ENCODE measurements around the gene KMT2A. TPM values are rescaled to one million over a fixed set of nuclear protein-coding genes. Genes with fewer than 3 reads are reported as not detected.
"Not testable (repeated sequence)": the region's sequence is repeated elsewhere in the genome, so short reads cannot be mapped to it uniquely, and the experiment has no call there.

The KMT2A gene
- total RNA-seq, 1 experiment from 2014 or later: 54.8 TPM

DNA sequence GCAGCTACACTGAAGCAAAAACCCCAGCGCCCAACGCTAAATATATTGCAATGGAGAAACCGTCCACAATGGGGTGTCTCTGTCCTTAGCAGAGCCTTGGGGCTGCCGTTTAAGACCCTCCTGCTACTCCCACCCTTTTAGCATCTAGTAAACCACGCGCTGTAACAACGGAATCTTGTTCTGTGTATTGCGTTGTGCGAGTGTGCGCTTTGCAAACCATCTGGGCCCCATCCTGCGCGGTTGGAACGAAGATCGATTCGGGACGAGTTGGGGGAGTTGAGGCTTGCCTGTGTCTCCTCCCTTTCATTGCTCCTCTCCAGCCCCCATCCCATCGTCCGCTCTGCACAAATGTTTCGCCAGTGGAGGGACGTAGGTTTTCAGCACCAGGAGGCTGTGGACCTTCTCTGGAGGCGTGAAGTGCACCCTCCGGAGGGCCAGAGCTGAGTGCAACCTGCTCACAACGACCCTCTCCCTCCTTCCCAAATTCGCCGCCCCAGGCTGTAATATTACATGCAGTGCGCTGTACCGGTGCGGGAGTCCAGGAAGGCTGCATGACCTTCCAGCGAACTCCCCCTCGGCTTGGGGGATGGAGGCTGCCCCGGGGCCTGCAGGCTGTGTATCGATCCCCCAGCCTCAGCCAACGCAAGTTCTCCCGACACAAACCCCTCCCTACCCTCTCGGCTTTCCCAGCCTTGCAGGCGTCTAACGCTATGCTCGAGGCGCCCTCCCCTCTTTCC is 1.6 kb upstream of the KMT2A start:
- peak; percentile 38 for DNase-seq (ENCODE audit: low spot score)

DNA sequence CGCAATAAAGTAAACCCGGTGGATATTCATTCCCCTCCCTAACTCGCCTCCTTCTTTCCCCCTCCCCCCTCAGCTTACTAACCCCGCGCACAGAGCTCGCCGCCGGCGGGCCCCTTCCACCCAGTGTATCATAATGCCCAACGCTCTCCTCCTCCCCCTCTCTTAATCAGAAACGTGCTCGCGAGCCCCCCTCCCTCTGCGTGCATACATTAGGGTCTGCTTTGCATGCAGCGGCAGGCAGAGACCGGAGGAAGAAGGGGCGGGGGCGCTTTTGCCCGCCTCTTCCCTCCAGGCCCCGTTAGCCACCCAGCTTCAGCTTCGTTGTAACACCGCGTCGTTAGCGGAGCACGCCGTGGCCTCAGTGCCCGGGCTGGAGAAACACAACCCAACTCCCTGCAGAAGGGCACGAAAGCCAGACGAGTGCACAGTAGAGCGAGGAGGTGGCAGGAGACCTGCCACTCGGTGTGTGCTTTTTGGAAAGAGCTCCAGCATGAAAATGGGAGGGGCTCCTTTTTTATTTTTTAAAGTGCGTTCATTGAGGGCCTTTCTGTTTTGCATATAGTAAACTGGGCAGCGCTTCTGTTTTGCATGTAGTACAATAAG is 901 bp upstream of the KMT2A start:
- peak; percentile 64 for DNase-seq (ENCODE audit: low spot score)

DNA sequence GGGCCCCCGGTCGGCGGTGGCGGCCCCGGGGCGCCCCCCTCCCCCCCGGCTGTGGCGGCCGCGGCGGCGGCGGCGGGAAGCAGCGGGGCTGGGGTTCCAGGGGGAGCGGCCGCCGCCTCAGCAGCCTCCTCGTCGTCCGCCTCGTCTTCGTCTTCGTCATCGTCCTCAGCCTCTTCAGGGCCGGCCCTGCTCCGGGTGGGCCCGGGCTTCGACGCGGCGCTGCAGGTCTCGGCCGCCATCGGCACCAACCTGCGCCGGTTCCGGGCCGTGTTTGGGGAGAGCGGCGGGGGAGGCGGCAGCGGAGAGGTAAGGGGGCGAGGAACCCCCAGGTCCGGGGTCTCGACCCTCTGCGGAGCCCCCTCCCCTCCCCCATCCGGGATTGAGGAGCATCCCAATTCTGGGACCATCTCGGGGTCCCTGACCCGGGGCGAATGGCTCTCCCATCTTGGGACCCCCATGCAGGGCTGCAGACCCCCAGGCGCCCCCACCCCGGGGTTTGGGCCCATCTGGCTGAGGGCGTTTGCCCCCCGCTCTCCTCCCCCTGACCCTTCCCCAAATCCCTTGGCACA is 431 bp downstream of the KMT2A start:
- peak; percentile 13 for DNase-seq (ENCODE audit: low spot score)

DNA sequence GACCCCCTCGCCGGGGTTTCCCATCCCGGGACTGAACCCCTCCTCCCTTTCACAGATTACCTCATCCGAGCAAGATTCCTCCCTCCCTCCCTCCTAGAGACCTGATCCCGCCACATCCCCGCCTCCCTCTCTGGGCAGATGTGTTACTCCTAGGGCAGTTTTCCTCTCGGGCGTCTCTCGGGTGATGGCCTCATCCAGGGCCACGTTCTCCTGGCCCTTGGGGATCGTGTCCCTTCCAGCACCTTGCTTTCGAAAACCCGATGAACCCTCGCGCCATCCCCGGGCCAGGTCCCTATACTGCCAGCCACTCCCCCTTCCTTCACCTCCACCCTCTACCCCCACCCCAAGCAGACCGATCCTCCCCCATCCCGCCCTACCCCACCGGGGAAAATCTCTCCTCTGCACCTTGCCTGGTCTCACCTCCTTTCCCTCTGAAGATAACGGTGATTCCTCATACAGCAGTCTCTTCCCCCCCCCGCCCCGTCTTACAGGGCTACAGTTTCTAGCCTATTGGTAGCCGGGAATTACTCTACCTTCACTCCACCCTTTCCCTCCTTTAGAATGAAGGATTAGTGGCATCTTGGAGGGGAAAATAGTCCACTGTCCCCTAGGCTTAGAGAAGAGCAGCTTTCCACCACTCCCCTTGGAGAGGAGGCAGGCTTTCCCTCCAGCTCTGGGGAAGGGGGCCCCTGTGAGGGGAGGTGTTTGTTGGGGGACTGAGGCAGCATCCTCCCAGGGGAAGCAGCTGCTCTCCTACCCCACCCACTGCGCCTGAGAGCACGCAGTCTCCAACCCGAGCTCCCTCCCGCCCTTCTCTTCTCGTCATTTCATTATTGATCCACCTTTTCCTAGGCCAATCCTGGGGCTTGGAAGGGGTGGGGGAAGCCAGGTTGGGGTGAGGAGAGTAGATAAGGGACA is 1.2 kb downstream of the KMT2A start:
- peak; percentile 75 for DNase-seq (ENCODE audit: low spot score)

DNA sequence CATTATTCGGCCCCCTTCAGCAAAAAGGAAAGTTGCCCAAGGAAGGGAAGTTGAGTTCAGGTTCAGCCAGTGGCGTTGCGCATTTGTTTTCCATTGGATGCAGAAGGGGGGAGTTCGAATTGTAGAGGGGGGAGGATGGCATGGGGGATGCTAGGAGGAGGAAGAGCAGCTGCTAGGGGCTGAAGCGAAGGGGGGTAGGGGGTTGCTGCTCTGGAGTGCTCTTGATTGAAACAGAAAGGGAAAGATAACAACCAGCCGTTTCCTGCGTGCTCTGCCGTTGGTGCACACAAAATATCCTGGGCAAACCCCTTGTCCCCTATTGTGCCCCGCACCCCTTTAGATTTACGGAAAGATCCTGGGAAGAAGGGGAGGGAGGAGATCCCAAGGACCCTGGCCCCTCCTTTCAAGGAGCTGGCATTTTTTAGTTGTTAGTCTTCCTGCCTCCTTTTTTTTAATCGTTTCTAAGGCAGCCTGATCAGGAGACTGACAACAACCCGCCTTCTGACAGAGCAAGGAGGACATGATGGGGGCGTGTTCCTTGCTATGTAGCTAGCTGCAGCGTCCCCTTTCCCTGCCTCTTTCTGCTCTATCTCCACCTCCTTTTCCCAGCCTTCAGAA is 2.1 kb downstream of the KMT2A start:
- peak; percentile 45 for DNase-seq (ENCODE audit: low spot score)

DNA sequence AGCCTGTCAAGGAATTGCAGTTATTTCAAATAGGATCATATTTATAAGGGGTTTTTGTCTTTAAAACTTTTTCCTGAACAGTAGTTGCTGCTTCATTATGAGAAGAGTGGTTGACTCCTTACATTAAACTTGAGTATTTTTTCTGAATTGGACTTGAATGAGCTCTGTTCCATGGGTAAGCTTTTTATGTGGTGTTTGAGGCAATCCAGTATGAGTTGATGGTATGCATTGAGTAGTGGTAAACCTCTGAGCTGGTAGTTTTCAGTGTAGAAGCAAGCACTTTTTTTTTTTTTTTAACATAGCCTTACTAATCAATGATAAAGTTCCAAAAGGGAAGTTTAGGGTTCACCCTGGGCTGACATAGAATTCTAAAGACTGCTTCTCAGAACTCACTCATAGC is 3.4 kb downstream of the KMT2A start:
- DNase-seq (ENCODE audit: low spot score): no peak

DNA sequence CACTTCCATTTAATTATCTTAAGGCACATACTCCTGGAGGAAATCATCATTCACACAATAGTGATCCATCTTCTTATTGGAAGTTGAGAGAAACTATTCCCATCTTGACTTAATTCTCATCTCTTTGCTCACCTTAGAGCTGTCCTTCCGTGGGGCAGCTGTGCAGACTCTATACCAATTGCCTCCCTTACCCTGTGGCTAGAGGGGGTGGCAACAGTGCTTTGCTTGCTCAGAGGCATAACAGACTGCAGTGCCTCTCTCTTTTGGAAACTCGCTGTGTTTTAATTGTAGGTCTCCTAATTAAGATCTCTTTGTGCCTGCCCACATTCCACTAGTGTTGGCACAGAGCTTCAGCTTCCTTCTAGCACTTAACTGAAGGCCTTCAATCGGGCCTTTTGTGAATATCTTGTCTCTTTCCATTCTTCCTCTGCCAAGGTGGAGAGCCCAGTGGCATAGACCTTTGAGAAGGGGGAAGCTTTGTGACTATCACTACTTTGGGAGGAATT is 5.5 kb downstream of the KMT2A start:
- no peak for DNase-seq (ENCODE audit: low spot score)

DNA sequence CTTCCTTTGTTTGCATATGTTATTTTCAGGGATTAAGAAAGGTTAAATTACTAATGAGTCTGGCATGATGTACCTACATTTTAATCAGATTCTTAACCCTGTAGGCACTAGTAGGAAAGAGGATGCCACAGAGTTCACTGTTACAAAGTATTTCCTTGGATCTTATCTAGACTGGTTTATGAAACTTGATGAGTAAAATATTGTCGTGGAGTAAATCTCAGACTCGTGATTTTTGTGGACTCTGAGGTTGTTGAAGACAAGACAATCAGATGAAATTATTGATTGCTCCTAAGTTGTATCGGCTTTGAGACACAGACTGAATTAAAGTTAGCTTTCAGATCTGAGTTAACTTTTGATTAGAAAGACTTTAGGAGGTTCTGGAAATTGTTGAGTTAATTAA is 6.0 kb downstream of the KMT2A start:
- no peak for DNase-seq (ENCODE audit: low spot score)

DNA sequence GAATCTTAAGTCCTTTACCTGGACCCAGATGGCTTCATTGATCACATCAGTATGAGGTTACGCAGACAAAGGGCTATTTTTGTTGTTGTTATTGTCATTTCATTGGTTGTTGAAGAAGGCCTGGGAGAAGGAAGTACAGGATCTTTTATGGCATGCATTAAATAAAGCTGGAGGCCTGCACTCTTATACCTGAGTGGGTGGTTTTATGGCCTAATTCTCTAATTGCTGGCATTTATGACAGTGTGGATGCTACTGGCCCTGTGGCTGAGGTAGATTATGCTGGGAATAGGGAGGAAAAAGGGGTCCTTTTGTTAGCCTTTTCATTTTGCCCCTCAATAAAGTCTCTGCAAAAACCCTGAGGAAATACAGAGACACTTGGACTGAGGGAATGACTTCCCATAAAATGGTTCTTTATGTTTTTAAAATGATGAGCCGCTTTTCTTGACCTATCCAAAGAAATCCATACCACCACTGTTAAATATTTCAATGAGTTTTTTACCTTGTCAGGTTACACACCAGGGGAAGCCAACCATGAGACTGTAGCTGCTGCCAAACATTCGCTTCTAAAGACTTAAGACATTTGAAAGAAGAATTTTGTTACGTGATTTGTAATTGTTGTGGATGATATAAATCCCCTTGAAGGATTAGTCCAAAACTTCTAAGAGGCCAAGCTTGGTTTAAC is 6.8 kb downstream of the KMT2A start:
- DNase-seq (ENCODE audit: low spot score): no peak

DNA sequence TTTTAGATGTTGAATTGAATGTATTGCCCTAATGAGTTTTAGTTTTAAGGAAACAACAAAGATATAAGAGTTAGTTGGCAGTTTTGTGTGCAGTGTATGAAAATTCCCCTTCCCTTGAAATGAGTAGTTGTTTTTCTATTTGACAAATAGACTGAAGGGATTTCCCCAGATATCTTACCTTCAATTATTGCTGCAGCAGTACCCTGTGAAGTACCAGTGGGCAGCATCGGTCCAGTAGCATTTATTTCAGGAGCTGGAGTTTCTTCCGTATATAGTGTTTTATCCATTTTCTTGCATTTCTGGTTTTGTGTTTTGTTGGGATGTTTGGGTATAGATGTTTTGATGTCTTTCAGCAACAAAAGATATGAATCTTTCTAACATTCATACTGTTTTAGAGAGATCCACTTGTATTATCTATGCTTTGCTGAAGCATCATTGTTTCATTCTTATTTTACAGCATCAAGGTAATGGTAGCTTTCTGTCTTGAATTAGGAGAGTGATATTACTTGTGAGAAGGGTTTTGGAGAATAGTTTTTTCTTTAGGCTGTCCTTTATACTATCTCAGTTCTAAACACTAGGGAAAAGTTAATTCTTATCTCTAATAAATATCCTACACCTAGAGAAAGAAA is 7.4 kb downstream of the KMT2A start:
- no peak for DNase-seq (ENCODE audit: low spot score)

DNA sequence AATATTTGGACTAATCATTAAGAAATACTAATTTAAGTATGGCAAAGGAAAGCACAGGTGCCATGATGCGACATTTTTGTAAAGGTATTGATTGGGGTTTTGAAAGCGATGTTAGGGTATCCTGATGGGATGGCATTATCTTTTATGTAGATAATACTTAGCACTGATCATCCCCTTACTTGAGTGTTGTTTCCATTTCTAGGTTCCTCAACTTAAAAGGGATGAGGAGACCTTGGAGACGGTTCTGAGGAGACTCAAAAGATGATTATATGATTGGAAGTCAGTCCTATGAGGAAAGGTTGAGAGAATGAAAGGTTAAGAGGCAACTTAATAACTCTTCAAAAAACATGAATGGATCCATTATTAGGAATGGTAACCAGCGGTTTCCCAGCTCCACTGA is 11.1 kb downstream of the KMT2A start:
- no peak for DNase-seq (ENCODE audit: low spot score)

DNA sequence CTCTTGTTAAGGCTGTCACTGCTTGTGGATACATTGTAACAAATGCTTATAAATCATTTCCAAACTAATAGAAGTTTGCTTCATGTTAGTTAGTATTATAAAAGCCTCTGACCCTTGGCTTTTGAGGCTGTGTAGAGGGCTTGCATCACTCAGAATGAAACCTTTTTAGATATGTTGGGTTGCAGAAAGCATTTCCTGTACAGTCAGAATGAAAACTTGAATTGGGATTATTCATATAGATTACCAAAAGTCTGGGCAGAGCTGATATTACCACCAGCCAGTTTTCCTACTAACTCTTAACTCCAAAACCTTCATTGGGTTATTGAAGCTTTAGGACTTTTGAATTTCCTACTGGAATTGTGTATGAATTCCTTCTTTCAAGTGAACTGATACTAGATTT is 12.0 kb downstream of the KMT2A start:
- DNase-seq (ENCODE audit: low spot score): no peak

DNA sequence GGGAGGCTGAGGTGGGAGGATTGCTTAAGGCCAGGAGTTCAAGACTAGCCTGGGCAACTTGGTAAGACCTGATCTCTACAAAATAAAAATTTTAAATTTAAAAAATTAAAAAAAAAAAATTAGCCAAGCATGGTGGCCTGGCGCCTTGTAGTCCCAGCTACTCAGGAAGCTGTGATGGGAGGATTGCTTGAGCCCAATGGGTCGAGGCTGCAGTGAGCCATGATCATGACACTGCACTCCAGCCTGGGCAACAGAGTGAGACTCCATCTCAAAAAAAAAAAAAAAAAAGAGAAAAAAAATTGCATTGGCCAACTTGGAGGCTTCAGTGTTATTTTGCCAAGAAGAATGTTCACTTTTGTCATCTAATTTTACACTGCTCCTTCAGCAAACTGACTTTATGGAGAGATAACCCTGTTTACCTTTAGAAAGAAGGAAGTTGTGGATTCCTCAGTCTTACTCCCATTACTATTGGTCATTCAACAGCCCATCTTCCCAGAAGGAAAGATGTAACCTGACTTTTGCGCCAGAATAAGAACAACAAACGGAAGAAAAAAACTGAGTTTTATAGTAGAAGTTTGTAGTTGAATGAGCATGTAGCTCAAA is 13.1 kb downstream of the KMT2A start:
- no peak for DNase-seq (ENCODE audit: low spot score)

DNA sequence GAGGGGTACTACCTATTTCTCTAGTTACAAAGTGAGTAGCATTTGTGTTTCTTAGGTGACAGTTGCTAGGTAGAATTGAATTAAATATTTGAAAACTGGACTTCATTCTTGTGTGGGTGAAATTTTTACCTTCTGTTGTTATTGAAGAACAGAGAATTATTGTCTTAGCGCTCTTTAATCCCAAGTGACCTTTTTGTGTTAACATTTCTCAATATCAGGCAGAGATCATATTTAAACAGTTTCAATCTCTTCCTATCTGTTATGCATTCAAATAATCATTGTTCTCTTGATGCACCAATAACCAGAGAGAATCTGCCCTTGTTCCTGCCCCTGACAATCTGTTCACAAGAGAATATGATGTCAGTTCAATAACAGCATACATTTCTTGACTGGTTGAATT is 14.2 kb downstream of the KMT2A start:
- DNase-seq (ENCODE audit: low spot score): no peak

DNA sequence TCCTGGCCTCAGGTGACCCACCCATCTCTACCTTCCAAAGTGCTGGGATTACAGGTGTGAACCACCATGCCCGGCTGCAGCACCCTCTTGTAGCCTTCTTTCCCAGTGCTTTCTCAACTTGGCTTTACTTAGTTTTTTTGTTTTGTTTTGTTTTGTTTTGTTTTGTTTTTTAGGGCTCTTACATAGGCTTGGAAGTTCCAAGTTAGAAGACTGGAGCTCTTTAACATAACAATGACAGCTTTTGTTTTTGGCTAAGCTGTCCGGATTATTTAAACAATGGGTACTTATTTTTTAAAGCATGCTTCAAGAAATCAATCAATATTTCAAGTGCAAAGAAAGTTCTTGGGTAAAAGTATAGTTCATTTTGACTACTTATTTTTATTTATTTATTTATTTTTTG is 25.9 kb downstream of the KMT2A start:
- DNase-seq (ENCODE audit: low spot score): no peak

DNA sequence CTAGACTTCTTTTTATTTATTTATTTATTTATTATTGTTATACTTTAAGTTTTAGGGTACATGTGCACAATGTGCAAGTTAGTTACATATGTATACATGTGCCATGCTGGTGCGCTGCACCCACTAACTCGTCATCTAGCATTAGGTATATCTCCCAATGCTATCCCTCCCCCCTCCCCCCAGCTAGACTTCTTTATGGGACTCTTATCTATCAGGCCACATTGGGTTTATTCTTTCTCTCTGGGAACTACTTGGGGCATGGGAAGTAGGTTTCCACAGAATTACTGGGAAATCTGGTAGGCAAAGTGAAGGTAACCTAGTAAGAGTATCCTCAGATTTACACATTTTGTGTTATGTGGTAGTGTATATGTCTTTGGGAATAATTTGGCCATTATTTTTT is 32.7 kb downstream of the KMT2A start:
- not testable (repeated sequence) for DNase-seq (ENCODE audit: low spot score)

DNA sequence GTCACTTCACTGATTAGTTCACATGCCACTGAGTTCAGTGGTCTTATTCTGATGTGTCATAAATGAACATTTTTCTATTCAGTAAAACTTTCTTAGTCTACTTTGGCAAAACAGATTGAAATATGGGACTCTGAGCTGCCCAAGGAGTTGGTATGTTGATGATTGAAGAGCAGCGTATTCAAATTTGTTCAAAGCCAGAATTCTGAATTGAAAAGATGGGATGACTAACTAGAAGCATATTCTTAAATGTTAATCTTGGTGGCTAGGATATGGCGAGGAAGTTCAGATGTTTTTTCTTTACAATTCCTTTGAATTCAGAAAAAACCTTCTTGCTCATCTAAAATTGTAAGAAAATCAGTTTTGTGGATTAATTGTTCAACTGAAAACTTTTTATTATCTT is 34.7 kb downstream of the KMT2A start:
- DNase-seq (ENCODE audit: low spot score): no peak

DNA sequence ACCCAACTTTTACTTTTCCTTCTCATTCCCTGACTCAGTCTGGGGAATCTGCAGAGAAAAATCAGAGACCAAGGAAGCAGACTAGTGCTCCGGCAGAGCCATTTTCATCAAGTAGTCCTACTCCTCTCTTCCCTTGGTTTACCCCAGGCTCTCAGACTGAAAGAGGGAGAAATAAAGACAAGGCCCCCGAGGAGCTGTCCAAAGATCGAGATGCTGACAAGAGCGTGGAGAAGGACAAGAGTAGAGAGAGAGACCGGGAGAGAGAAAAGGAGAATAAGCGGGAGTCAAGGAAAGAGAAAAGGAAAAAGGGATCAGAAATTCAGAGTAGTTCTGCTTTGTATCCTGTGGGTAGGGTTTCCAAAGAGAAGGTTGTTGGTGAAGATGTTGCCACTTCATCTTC is 37.2 kb downstream of the KMT2A start:
- DNase-seq (ENCODE audit: low spot score): no peak

DNA sequence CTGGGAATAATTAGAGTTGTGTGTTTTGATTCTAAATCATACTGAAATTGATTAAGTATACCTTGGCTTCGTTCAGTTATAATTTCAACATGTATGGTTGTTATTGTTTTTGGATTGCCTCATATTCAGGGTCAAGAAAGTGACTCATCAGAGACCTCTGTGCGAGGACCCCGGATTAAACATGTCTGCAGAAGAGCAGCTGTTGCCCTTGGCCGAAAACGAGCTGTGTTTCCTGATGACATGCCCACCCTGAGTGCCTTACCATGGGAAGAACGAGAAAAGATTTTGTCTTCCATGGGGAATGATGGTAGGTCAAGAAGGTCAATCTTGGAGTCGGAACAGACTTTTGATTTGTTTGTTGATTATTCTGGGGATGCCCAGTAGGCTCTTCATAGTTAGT is 40.4 kb downstream of the KMT2A start:
- no peak for DNase-seq (ENCODE audit: low spot score)

DNA sequence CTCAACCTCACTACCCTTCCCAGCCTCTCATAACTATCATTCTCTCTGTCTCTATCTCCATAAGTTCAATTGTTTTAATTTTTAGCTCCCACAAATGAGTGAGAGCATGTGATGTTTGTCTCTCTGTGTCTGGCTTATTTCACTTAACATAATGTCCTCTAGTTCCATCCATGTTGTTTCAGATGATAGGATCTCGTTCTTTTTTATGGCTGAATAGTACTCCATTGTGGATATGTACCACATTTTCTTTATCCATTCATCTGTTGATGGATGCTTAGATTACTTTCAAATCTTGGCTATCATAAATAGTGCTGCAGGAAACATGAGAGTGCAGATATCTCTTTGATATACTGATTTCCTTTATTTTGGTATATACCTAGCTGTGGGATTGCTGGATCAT is 44.9 kb downstream of the KMT2A start:
- DNase-seq (ENCODE audit: low spot score): not testable (repeated sequence)

All from HT-29 (cell line).